Thymus (tissue), 11 donors: ENCODE measurements around the gene CUEDC1. TPM values are rescaled to one million over a fixed set of nuclear protein-coding genes. Genes with fewer than 3 reads are reported as not detected.
A peak's percentile ranks its signal among the peaks of the same experiment; 100 is the strongest.

Experiments used
- DNase-seq, 9 donors: peaks; one replicate each; pipeline ENCODE4 v3.0.0-alpha.2; 2013; ENCODE audit warnings: low spot score in 9 of 9, low read depth in 6 of 9, missing footprints in 1 of 9
- H3K27ac ChIP-seq, 2 donors: one replicate each; pipeline ENCODE4 v1.5.1; 2013; ENCODE audit warnings: control low read depth in 1 of 2, low read depth in 1 of 2, low read length in 1 of 2, mild to moderate bottlenecking in 1 of 2, moderate library complexity in 1 of 2
- H3K27me3 ChIP-seq, 2 donors: one replicate each; pipeline ENCODE4 v1.5.1; 2013; ENCODE audit warnings: low read length in 1 of 2; ENCODE audit not compliant: control insufficient read depth in 2 of 2, insufficient read depth in 1 of 2
- H3K36me3 ChIP-seq, 2 donors: one replicate each; pipeline ENCODE4 v1.5.1; 2013; ENCODE audit warnings: low read length in 1 of 2, mild to moderate bottlenecking in 1 of 2, moderate library complexity in 1 of 2; ENCODE audit not compliant: control insufficient read depth in 2 of 2, insufficient read depth in 2 of 2
- H3K4me1 ChIP-seq, 2 donors: one replicate each; pipeline ENCODE4 v1.5.1; 2013; ENCODE audit warnings: low read length in 2 of 2; ENCODE audit not compliant: control insufficient read depth in 2 of 2, insufficient read depth in 2 of 2
- H3K4me3 ChIP-seq, 2 donors: one replicate each; pipeline ENCODE4 v1.5.1; 2013; ENCODE audit warnings: low read length in 2 of 2, control low read depth in 1 of 2, mild to moderate bottlenecking in 1 of 2
- H3K9me3 ChIP-seq, 2 donors: one replicate each; pipeline ENCODE4 v1.5.1; 2013; ENCODE audit warnings: low read length in 1 of 2, mild to moderate bottlenecking in 1 of 2; ENCODE audit not compliant: control insufficient read depth in 2 of 2, insufficient read depth in 1 of 2
- WGBS: extraction: QIAGEN DNeasy Blood & Tissue Kit; methylation state at CpG from one replicate; pipeline ENCODE4 v1.1.7; 2013; 5-methylcytosine and 5-hydroxymethylcytosine counted together
- polyA plus RNA-seq: library from polyadenylated mRNA; stranded (reverse); fragments of 200-250 nt; gene quantifications from one replicate; pipeline ENCODE4 v1.2.3, GENCODE V29; 2013
- total RNA-seq: library from RNA; stranded (reverse); fragments of 120-200 nt; gene quantifications from one replicate; pipeline ENCODE4 v1.2.4, GENCODE V29; 2013
- donor health status: healthy.

The CUEDC1 gene
- total and polyA plus RNA-seq, 2 donors, result 3.1 to 19.3 TPM

GRCh38 chr17:57997085-57997809 is 42.0 kb upstream of the CUEDC1 start:
- no peak overlapping the region for H3K27ac ChIP-seq
- no peak overlapping the region for H3K4me3 ChIP-seq
- no peaks in the 10 kb centered on the region for H3K27me3 ChIP-seq
- peaks cover 0 to 51% of the 10 kb centered on the region in 2 donors for H3K36me3 ChIP-seq
- WGBS, result 97% methylated on average over 3 of the region's 3 CpGs
- H3K9me3 ChIP-seq, result no peaks in the 10 kb centered on the region
- peaks cover 6 to 20% of the 10 kb centered on the region in 2 donors for H3K4me1 ChIP-seq
- DNase-seq, result no peak

GRCh38 chr17:57995076-57995956 is 40.1 kb upstream of the CUEDC1 start:
- DNase-seq, result peak in 7 of 9 donors; percentile 24 to 79 (median 53)
- Histone ChIP-seq H3K27me3 (no peaks in the 10 kb centered on the region), H3K27ac (no peak overlapping the region), H3K4me3 (no peak overlapping the region), H3K4me1 (peaks cover 6 to 20% of the 10 kb centered on the region in 2 donors), H3K9me3 (no peaks in the 10 kb centered on the region), H3K36me3 (peaks cover 0 to 34% of the 10 kb centered on the region in 2 donors)
- 50% methylated on average over 4 of the region's 4 CpGs for WGBS

DNA sequence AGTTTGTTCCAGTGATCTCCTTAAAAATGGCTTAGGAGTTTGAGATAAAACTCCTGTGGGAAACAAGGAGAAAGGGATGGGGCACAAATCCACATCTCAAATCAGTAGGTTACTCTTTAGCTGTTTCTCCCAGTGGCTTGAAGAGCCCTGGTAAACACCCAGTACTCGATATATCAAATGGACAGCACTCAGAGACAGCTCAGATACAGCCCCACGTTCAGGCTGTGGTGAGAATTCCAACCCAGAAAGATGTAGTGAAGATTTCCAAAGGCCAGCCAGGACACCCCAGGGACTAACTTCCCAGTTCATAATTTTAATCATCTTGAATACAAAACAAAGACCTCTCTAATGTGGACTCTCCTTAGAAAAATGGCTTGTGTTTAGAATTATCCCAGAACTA is 39.2 kb upstream of the CUEDC1 start:
- H3K4me1 ChIP-seq, result peaks cover 6 to 20% of the 10 kb centered on the region in 2 donors
- H3K27me3 ChIP-seq, result no peaks in the 10 kb centered on the region
- H3K4me3 ChIP-seq, result no peak overlapping the region
- H3K27ac ChIP-seq, result peak overlapping the region in 1 of 2 donors; percentile 21
- no peaks in the 10 kb centered on the region for H3K9me3 ChIP-seq
- H3K36me3 ChIP-seq, result peaks cover 0 to 26% of the 10 kb centered on the region in 2 donors
- DNase-seq, result no peak
- 77% methylated on average over 2 of the region's 2 CpGs for WGBS

DNA sequence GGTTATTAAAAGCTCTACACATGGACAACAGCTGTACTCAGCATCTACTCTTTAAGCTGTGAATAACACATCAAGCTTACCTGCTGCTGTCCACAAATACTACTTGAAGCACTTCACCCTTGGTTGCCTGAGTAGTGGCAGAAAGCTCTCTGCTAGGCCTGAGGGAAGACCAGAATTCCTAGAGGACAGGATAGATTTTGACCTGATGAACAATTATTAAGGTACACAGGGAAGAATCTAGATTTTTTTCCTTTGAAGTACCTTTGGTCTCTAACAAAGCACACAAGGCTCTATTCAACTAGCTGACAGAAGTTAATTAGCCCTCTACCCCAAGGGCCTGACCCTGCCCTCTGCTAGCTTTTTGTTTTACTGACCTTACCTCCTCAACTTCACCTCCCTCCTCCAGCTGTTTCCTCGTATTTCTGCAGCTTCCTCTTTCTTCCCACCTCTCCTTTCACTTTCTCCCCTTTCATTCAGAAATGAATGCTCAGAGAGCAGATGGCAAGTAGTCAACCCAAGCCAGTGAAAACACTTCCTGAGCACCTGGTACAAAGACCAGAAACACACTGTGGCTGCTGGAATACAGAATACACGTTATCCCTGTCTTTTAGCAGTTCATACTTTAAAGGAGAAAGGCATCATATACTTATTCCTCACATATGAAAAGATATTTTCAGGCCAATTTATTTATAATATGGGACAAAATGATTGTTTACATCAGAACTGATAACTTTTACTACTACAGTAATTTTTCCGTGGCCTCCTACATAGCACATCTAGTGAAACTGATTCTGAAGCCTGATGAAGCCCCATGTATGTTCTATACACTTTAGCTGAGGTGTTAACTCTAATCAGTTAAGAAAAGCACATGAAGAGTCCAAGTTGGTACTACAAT is 38.5 kb upstream of the CUEDC1 start:
- Histone ChIP-seq H3K27ac (no peak overlapping the region), H3K4me1 (peaks cover 10 to 25% of the 10 kb centered on the region in 2 donors)

GRCh38 chr17:57991537-57991936 is 36.3 kb upstream of the CUEDC1 start:
- H3K27ac ChIP-seq, result no peak overlapping the region
- H3K4me3 ChIP-seq, result no peak overlapping the region
- no peaks in the 10 kb centered on the region for H3K36me3 ChIP-seq
- H3K9me3 ChIP-seq, result no peaks in the 10 kb centered on the region
- peaks cover 13 to 33% of the 10 kb centered on the region in 2 donors for H3K4me1 ChIP-seq
- DNase-seq, result no peak
- no peaks in the 10 kb centered on the region for H3K27me3 ChIP-seq

More for the DNA sequence above, 38.5 kb upstream of the CUEDC1 start:
- DNase-seq, result peak in 2 of 9 donors; percentile 18 to 56
- Histone ChIP-seq H3K36me3 (peaks cover 0 to 19% of the 10 kb centered on the region in 2 donors), H3K27me3 (no peaks in the 10 kb centered on the region), H3K4me3 (no peak overlapping the region), H3K9me3 (no peaks in the 10 kb centered on the region)
- WGBS, result 24% methylated on average over 3 of the region's 3 CpGs

- Histone ChIP-seq H3K9me3 (no peaks in the 10 kb centered on the region), H3K27ac (no peak overlapping the region), H3K4me1 (peaks cover 17 to 31% of the 10 kb centered on the region in 2 donors), H3K36me3 (no peaks in the 10 kb centered on the region), H3K4me3 (no peak overlapping the region), H3K27me3 (no peaks in the 10 kb centered on the region)
- WGBS, result 96% methylated on average over 2 of the region's 2 CpGs
- DNase-seq, result no peak
Observed at GRCh38 chr17:57990037-57990436, 34.8 kb upstream of the CUEDC1 start.

GRCh38 chr17:57988301-57989250 is 33.4 kb upstream of the CUEDC1 start:
- peak overlapping the region; percentile 79 to 91 for H3K27ac ChIP-seq
- DNase-seq, result peak in 6 of 9 donors; percentile 46 to 83 (median 62)
- H3K9me3 ChIP-seq, result no peaks in the 10 kb centered on the region
- H3K27me3 ChIP-seq, result no peaks in the 10 kb centered on the region
- peaks cover 19 to 22% of the 10 kb centered on the region in 2 donors for H3K4me1 ChIP-seq
- 6% methylated on average over 54 of the region's 54 CpGs for WGBS
- H3K4me3 ChIP-seq, result peak overlapping the region; percentile 78 to 95
- peaks cover 0 to 3% of the 10 kb centered on the region in 2 donors for H3K36me3 ChIP-seq
